ENCODE data around the gene DNM3. TPM values are rescaled to one million over a fixed set of nuclear protein-coding genes. Genes with fewer than 3 reads are reported as not detected.

DNM3 gene
- polyA plus RNA-seq, 1 of the 3 experiments (the other 2 are of a cell fraction): 0.43 TPM

DNA sequence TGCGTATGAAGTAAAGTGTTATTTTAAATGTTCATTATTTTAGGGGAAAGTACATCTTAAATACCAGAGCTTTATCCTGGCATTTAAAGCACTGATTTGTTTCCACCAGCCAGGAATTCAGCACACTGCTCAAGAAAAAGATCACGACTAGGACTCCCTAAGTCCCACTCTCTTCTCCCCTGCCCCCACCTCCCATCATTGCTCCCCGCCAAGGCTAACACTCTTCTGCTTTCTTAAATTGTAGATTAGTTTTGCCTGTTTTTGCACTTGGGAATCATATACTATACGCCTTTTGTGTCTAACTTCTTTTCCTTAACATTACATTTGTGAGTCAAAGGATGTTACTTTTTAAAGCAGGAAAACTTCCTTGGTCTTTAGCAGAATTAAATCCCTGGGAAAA lies 541.7 kb downstream of the DNM3 start:
- WGBS (ENCODE audit: low lambda C conversion rate): 88% methylated on average over 4 of the region's 4 CpGs
- DNase-seq: no peak
- Histone ChIP-seq H3K4me1 (ENCODE audit: control insufficient read depth in 1 of 2, insufficient read depth in 2 of 2, low read depth in 1 of 2, low read length in 1 of 2) (peaks cover 16 to 45% of the 10 kb centered on the region in 2 experiments; a peak in 3 of 4 replicates), H3K4me2 (peak overlapping the region; percentile 1; the same call in 1 of the 2 replicates), H3K9me3 (no peaks in the 10 kb centered on the region), H3K27ac (ENCODE audit: low read depth in 2 of 2, low read length in 1 of 2) (peak overlapping the region; percentile 34 to 50; a peak in 3 of 4 replicates), H3K27me3 (ENCODE audit: insufficient read depth) (no peaks in the 10 kb centered on the region), H3K4me3 (ENCODE audit: low read depth in 2 of 2, low read length in 1 of 2) (no peak overlapping the region), H3F3A (replicated peaks; ENCODE audit: insufficient read depth) (no peaks in the 10 kb centered on the region), H4K20me1 (ENCODE audit: insufficient read depth) (no peaks in the 10 kb centered on the region), H3K79me2 (ENCODE audit: insufficient read depth) (no peaks in the 10 kb centered on the region), H3K9ac (no peak overlapping the region), H3K36me3 (replicated peaks in 1 of 2; ENCODE audit: control insufficient read depth in 1 of 2, insufficient read depth in 2 of 2, low read length in 1 of 2) (peaks cover 0 to 16% of the 10 kb centered on the region in 2 experiments), H2AFZ (ENCODE audit: low read depth) (peak overlapping the region; percentile 19; the same call in 1 of the 2 replicates), H3K9me2 (no peaks in the 10 kb centered on the region)
- ChIA-PET POLR2A (no interaction called here), CTCF (interaction anchor here (1.7 kb wide), 1 partner anchor 17 kb away, joined by 7 read pairs; no protein-coding TSS in a partner anchor)
- TF ChIP-seq, protein P1, sequence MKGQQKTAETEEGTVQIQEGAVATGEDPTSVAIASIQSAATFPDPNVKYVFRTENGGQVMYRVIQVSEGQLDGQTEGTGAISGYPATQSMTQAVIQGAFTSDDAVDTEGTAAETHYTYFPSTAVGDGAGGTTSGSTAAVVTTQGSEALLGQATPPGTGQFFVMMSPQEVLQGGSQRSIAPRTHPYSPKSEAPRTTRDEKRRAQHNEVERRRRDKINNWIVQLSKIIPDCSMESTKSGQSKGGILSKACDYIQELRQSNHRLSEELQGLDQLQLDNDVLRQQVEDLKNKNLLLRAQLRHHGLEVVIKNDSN (IDR thresholded peaks at IDR 0.05; ENCODE audit: borderline replicate concordance, low read depth): no peak
- TF ChIP-seq FOXJ3 (CRISPR knock-in tag; IDR thresholded peaks at IDR 0.05) (no peak), EZH2phosphoT487 (IDR thresholded peaks at IDR 0.05; ENCODE audit: borderline replicate concordance, low read depth) (no peak), GATA2 (CRISPR knock-in tag; IDR thresholded peaks at IDR 0.05) (no peak), NRF1 (IDR thresholded peaks at IDR 0.05; ENCODE audit: low read depth, low read length) (no peak), MXI1 (IDR thresholded peaks at IDR 0.05; ENCODE audit: low read depth, low read length) (no peak), MEF2A (IDR thresholded peaks at IDR 0.05; ENCODE audit: borderline replicate concordance, low read depth) (no peak), CHD2 (IDR thresholded peaks at IDR 0.05; ENCODE audit: low read length, partially characterized antibody) (no peak)

DNA sequence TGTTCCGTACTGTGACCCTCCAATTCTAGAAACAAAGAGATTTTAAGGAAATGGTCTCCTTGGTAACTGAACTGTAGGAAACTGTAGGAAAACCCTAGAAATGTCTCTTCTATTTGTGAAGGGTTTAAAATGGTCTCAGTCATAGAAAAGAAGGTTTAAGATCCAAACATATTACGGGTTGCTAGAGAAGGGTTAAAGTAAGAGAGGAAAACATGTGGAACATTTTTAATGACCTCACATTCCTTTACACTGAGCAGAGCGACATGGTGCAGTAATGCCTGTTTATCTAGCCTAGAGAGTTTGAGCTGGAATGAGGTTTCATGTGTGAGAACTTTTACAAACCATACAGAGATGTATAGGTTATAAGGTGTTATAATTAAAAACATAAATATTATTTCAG lies 542.2 kb downstream of the DNM3 start:
- H3K4me1 ChIP-seq (ENCODE audit: control insufficient read depth in 1 of 2, insufficient read depth in 2 of 2, low read depth in 1 of 2, low read length in 1 of 2): peaks cover 16 to 40% of the 10 kb centered on the region in 2 experiments; a peak in 3 of 4 replicates
- H3K27me3 ChIP-seq (ENCODE audit: insufficient read depth): no peaks in the 10 kb centered on the region
- no peaks in the 10 kb centered on the region for H4K20me1 ChIP-seq (ENCODE audit: insufficient read depth)
- peaks cover 0 to 16% of the 10 kb centered on the region in 2 experiments for H3K36me3 ChIP-seq (replicated peaks in 1 of 2; ENCODE audit: control insufficient read depth in 1 of 2, insufficient read depth in 2 of 2, low read length in 1 of 2)
- no peaks in the 10 kb centered on the region for H3F3A ChIP-seq (replicated peaks; ENCODE audit: insufficient read depth)
- CTCF ChIA-PET: interaction anchor here (1.0 to 1.7 kb wide), 2 partner anchors 16 kb away, joined by 5 to 7 read pairs; no protein-coding TSS in a partner anchor
- no peak overlapping the region; a peak in 1 of 4 replicates for H3K4me3 ChIP-seq (ENCODE audit: low read depth in 2 of 2, low read length in 1 of 2)
- DNase-seq: no peak
- H3K9ac ChIP-seq: no peak overlapping the region
- H2AFZ ChIP-seq (ENCODE audit: low read depth): peak overlapping the region; percentile 19; the same call in 1 of the 2 replicates
- no peaks in the 10 kb centered on the region for H3K79me2 ChIP-seq (ENCODE audit: insufficient read depth)
- no peaks in the 10 kb centered on the region for H3K9me3 ChIP-seq
- H3K27ac ChIP-seq (ENCODE audit: low read depth in 2 of 2, low read length in 1 of 2): peak overlapping the region; percentile 34 to 50; a peak in 3 of 4 replicates
- H3K4me2 ChIP-seq: peak overlapping the region; percentile 1; the same call in 1 of the 2 replicates
- 64% methylated on average over 3 of the region's 3 CpGs for WGBS (ENCODE audit: low lambda C conversion rate)
- no peaks in the 10 kb centered on the region for H3K9me2 ChIP-seq
- TF ChIP-seq, protein P2, sequence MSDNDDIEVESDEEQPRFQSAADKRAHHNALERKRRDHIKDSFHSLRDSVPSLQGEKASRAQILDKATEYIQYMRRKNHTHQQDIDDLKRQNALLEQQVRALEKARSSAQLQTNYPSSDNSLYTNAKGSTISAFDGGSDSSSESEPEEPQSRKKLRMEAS (IDR thresholded peaks at IDR 0.05; ENCODE audit: low read depth): 0 out of 2 replicates have a peak, but pooled peaks have one; percentile 21
- TF ChIP-seq EP300 (IDR thresholded peaks at IDR 0.05; ENCODE audit: borderline replicate concordance in 1 of 2, low read depth in 1 of 2, low read length in 1 of 2) (no peak), NFIC (IDR thresholded peaks at IDR 0.05; ENCODE audit: borderline replicate concordance) (no peak), TCF12 (IDR thresholded peaks at IDR 0.05) (peak; percentile 53), POLR2AphosphoS5 (IDR thresholded peaks at IDR 0.05; ENCODE audit: low read depth, low read length) (no peak), RCOR1 (IDR thresholded peaks at IDR 0.05; ENCODE audit: low read length) (no peak), SMC3 (IDR thresholded peaks at IDR 0.05; ENCODE audit: low read depth, low read length) (no peak), CHD2 (IDR thresholded peaks at IDR 0.05; ENCODE audit: low read length, partially characterized antibody) (no peak)
- TF ChIP-seq, protein P3, sequence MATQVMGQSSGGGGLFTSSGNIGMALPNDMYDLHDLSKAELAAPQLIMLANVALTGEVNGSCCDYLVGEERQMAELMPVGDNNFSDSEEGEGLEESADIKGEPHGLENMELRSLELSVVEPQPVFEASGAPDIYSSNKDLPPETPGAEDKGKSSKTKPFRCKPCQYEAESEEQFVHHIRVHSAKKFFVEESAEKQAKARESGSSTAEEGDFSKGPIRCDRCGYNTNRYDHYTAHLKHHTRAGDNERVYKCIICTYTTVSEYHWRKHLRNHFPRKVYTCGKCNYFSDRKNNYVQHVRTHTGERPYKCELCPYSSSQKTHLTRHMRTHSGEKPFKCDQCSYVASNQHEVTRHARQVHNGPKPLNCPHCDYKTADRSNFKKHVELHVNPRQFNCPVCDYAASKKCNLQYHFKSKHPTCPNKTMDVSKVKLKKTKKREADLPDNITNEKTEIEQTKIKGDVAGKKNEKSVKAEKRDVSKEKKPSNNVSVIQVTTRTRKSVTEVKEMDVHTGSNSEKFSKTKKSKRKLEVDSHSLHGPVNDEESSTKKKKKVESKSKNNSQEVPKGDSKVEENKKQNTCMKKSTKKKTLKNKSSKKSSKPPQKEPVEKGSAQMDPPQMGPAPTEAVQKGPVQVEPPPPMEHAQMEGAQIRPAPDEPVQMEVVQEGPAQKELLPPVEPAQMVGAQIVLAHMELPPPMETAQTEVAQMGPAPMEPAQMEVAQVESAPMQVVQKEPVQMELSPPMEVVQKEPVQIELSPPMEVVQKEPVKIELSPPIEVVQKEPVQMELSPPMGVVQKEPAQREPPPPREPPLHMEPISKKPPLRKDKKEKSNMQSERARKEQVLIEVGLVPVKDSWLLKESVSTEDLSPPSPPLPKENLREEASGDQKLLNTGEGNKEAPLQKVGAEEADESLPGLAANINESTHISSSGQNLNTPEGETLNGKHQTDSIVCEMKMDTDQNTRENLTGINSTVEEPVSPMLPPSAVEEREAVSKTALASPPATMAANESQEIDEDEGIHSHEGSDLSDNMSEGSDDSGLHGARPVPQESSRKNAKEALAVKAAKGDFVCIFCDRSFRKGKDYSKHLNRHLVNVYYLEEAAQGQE (IDR thresholded peaks at IDR 0.05; ENCODE audit: low read depth, low read length): no peak
- TF ChIP-seq, protein P4, sequence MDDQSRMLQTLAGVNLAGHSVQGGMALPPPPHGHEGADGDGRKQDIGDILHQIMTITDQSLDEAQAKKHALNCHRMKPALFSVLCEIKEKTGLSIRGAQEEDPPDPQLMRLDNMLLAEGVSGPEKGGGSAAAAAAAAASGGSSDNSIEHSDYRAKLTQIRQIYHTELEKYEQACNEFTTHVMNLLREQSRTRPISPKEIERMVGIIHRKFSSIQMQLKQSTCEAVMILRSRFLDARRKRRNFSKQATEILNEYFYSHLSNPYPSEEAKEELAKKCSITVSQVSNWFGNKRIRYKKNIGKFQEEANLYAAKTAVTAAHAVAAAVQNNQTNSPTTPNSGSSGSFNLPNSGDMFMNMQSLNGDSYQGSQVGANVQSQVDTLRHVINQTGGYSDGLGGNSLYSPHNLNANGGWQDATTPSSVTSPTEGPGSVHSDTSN (IDR thresholded peaks at IDR 0.05): no peak
- POLR2A ChIA-PET: no interaction called here
